HG03469 (cell line): ENCODE results near the gene SCN10A.

Source experiments
- ATAC-seq: cut with Tn5 transposase; IDR thresholded peaks from one replicate; pipeline ENCODE4 v1.9.1; 2021; ENCODE audit warnings: mild to moderate bottlenecking, moderate library complexity, moderate number of reproducible peaks; ENCODE audit not compliant: unreplicated experiment

Gene SCN10A

DNA sequence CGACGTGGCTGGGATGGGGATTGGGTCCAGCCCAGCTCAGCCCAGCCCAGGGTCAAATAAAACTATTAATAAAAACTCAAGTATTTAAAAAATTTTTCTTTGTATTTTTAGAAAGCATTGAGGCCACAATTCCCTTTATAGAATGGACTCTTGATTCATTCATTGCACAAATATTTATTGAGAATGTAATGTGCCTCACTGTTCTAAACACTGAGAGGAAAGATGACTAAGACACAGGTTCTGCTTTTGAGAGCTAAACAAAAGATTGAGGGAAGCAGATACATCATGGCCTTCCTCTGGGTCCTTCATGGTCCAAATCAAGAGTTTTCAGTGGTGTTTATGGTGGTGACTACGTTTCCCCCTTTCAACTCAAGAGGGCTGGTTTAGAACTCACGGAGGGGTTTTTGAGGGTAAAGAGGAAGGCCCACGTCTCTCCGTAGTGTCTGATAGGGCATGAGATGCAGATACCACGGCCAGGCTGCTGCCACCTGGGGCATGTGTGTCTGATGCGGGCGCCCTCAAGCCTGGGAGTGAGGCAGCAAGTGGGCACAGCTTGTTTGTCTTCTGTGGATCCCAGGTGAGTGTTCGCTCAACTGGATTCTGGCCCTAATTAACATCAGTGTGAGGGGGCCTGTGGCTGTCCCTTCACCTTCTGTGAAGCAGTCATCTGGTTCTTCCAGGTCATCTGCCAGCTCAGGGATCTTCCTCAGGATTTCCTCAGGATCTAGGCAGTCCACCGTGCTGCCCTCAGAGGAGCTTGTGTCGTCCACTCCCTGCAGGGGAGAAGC lies 93.0 kb downstream of the SCN10A start:
- ATAC-seq, result no peak

DNA sequence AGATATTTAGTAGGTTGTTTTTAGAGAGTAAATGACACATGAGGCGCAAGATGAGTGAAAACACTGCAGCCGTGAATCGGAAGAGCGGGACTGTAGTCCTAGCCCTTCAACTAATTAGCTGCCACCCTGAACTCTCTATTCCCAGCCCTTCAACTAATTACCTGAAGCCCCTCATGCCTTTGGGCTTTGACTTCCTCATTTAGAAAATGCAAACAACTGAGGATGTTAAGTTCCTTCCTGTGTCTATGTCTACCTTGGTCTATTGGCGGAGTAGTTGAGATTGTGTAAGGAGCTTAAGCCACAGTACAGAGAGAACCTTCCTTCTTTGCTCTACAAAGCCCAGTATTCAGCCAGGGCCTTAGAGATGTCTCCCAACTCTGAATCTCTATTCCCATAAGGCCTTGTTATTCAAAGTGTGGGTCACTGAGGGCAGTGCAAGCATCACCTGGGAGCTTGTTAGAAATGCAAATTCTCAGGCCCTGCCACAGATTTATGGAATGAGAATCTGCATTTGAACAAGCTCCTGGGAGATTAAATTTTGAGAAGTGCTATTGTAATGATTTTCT lies 94.7 kb downstream of the SCN10A start:
- ATAC-seq, result no peak

DNA sequence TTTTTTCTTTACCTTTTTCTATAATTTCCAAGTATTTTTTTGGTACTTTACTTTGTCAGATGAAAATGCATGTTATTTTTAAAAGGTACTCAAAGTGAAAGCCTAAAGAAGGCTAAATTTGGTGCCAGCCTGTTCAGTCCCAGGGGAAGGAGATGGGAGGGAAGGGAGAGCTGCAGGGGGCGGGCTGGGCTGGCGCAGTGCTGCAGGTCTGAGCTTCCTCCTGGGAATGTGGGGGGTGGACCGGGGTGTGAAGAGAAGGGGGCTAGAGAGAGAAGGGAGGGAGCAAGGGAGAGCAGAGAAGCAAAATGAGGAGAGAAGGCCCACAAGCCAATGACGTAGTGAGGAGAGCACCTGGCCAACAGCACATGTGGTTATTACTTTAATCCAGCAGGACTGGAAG lies 95.6 kb downstream of the SCN10A start:
- no peak for ATAC-seq

DNA sequence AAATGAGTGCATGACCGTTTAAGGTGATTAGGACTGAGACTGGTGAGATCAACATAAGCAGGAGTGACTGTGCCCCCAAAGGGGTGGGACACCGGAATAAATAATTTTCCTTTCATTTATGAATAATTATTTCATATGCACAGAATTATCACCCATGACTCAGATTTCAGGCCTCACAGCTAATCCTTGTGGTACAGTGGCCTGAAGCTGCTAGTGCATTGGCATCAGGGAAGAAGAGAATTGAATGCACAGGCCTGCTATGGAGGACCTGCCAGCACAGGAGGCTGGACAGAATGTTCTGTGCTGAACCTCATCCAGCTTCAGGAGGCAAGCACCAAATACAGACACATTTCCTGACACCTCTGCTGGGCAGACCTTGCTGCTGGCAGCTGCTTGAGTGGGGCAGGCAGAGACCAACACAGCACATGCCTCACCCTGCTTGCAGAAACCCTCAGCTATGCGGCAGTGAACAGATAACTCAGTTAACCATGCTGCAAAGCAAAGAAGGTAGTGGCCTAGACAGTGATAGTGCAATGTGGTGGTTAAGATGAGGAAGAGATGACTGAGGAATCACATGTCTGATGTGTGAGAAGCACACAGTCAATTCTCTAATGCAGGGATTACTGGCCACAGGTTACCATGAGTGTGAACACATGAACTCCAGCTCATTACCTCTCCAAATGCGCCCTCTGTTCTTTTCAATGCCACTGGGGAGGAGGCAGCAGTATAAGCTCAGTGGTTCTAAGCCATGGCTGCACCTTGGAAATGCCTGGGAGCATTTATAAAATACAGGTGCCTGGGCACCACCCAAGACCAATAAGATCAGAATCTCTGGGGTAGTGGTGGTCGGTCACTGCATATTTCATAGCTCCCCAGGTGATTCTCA lies 98.4 kb downstream of the SCN10A start:
- no peak for ATAC-seq

DNA sequence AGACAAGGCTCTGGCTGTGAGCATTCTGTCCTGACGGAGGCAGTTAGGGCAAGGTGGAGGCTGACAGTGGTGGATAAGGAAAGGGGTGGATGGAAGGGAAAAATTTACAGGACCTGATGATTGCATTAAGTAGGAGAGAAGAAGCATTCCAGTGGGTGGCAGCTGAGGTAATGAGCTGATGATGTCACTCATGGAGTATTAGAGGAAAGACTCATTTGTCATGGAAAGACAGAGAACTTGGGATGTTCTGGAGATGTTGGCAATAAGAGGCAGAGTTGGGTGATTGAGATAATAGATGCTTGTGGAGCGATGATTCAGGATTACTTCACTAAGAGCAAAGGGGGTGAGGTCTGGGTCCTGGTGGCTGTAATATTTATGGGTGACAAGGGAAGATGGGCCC lies 102.9 kb downstream of the SCN10A start:
- ATAC-seq, result no peak

DNA sequence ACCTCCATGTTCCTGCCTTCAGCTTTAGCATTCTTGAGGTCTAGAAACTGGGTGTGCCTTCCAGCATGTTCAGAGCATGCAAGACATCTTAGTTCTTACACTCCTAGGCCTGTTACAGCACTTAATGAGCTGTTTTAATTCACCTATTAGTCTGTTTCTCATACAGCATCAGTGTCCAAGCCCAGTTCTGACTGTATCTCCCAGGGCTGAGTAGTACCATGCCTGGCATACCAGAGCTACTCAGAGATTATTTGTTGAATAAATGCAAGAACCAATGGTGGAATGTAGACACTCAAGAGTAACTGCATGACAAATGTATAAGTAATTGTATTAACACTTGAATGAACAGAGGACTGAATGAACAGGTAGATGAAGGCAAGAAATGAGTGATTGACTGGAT lies 104.7 kb downstream of the SCN10A start:
- ATAC-seq, result no peak

DNA sequence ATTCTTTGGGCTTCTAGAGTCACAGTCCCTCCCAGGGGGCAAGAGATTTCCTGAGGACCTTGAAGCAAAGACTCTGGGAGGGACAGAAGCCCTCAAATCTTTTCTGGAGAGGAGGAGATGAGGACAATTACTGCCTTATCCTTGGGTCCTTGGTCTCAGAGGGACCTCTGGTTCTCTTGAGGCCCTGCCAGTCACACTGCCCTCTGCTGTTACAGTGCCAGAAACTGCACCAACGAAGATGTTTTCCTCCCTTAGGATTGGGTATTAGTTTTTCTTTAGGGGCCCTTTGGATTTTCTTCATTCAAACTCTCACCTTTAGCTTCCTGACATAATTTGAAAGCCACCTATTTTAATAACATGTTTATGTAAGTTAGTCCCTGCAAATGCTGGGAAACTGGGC lies 108.3 kb downstream of the SCN10A start:
- no peak for ATAC-seq

DNA sequence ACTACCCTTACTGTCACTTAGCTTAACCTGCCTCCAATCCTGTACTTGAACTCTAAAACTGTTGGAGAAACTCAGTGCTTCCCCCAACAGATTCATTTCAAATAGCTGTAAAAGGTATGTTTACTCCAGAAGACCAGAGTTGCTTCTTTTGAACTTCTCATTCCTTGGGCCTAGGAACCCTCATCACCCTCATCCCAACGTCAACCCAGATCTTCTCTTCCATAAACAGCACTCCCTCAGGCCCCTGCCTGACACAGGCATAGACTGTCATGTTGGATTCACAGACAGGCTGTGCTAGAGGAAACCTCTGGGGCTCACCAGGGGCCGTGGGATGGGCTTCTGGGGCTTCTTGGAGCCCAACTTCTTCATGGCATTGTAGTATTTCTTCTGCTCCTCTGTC lies 109.1 kb downstream of the SCN10A start:
- ATAC-seq, result no peak

DNA sequence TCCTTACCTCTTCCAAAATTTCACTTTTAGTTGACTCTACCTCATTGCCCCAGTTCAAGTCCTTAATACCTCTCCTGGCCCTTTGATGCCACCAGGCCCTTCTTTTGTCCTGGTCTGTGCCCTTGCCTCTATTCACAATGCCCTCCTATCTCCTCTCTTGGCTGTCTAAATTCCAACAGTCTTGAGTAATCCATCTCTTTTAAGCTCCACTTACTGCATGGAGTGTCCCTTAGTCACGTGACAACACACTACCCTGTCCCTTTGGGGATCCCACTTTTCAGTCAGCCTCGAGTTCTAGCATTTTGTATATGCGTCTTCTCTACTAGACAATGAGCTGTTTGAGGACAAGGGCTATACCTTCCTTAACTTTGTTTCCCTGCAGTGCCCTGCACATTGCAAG lies 113.8 kb downstream of the SCN10A start:
- no peak for ATAC-seq

DNA sequence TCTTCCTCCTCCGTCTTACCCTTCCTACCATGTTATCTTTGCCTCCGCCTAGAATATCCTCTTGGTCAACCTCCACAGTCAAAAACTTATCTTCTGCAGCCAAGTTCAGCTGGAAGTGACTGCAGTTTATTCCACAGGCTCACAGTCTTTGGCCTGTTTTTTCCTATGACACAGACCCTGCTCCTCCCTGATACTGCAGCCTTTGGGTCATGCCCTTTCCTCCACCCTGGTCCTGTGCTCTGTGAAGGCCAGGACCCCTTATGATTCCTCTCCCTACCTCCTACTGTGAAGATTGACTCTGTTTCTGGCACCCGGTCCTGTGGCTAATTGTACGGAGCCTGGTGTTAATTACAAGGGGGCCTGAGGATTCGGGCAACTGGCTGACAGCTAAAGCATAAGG lies 117.3 kb downstream of the SCN10A start:
- no peak for ATAC-seq

DNA sequence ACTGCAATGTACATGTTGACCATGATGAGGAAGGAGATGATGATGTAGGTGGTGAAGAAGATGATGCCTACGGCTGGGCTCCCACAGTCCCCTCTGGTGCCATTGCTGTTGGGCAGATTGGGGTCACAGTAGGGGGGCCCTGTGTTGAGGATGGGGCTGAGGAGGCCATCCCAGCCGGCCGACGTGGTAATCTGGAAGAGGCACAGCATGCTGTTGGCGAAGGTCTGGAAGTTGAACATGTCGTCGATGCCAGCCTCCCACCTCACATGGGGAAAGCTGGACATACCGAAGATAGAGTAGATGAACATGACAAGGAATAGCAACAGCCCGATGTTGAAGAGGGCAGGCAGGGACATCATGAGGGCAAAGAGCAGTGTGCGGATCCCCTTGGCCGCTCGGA lies 118.0 kb downstream of the SCN10A start:
- no peak for ATAC-seq

DNA sequence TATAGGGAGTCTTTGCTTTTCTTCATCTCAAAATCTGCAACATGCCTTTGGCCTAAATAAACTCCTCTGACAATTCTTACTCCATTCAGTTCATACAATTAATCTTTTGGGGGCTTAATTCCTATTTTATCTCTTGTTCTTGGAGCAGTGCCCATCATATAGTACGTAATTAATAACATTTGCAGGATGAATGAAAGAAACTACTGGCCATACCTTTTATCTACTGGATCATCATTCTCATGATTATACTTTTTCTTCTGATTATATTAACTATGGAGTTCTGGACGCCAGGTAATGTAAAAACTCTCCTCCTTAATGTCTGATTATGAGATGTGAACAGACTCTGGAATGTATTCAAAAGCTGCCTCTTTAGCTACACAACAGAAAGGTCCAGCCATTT lies 120.0 kb downstream of the SCN10A start:
- no peak for ATAC-seq

DNA sequence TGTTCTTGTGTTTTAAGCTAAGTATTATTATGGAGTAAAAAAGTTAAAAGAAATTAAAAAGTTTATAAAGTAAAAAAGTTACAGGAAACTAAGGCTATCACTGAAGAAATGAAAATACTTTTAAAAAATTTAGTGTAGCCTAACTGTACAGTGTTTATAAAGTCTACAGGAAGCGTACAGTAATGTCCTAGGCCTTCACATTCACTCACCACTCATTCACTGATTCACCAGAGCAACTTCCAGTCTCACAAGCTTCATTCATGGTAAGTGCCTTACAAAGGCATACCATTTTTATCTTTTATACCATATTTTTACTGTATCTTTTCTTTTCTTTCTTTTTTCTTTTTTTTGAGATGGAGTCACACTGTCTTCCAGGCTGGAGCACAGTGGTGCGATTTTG lies 125.8 kb downstream of the SCN10A start:
- no peak for ATAC-seq

DNA sequence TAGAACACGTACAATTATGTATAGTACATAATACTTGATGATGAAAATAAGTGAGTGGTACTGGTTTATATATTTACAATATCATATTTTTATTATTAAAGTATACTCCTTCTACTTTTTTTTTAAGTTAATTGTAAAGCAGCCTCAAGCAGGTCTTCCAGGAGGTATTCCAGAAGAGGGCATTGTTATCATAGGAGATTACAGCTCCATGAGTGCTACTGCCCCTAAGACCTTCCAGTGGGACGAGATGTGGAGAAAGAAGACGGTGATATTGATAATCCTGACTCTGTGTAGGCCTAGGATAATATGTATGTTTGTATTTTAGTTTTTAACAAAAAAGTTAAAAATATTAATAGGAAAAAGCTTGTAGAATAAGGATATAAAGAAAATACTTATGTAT lies 126.2 kb downstream of the SCN10A start:
- no peak for ATAC-seq

DNA sequence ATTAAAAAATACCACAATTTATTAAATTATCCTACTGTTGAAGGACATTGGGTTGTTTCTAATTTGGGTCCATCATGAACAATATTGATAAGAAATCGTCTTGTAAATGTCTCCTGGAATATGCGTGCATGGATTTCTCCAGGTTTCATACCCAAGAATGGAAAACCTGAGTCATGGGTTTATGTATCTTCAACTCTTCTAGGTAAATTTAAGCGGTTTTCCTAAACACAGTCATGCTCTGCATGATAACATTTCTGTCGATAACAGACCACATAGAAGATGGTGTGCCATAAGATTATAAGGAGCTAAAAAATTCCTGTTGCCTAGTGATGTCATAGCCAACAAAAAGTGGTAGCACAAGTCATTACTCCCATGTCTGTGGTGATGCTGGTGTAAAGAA lies 126.7 kb downstream of the SCN10A start:
- ATAC-seq, result no peak

DNA sequence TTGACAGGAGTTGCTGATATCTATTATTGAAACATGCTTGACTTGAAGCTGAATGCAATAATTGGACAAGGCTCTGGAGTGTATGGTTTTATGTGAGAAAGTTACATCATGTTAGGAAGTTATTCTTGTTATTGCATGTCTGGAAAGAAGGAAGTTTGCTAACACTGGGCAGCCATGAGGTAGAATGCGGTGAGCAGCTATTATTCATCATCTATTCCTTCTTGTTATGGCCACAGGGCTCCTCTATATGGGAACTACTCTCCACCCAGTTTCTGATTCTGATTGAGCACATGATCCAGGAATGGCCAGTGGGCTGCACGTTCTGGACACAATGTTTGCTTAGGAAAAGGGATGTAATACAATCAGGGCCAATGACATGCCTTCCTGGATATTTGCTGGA lies 128.7 kb downstream of the SCN10A start:
- ATAC-seq, result no peak

DNA sequence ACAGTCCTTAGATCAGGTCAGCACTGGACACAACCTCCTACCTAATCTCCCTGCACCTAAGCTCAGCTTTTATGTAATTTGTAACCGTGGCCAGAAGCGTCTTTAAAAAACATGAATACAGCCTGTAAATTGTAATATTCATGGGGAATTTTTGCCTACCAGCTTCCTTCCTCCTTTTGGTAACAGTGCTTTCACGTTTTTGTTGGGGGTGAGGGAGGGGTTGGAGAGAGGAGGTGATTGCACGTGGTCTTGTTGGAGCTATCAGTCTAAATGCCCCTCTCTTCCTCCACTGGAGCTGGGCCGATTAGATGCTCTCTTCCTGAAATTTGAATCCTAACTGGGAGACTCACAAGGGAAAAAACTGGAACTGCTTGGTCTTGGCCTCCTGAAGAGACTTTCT lies 131.5 kb downstream of the SCN10A start:
- ATAC-seq, result no peak

DNA sequence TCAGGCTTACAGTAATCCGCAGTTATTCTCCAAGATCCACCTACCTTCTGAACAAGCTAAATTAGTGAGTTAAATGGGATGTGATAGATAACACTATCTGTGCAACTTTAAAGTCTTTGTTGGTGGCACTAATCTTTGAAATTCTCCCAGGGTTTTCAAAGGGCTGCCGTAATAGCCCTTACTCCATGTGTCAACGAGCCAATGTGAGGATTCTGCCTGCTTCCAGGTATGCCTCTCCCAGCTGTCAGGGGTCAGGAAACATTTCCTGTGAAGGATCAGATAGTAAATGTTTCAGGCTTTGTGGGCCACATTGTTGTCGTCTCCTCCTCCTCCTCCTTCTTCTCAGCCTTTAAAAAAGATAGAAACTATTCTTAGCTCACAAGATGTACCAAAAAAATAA lies 146.3 kb downstream of the SCN10A start:
- ATAC-seq, result no peak

DNA sequence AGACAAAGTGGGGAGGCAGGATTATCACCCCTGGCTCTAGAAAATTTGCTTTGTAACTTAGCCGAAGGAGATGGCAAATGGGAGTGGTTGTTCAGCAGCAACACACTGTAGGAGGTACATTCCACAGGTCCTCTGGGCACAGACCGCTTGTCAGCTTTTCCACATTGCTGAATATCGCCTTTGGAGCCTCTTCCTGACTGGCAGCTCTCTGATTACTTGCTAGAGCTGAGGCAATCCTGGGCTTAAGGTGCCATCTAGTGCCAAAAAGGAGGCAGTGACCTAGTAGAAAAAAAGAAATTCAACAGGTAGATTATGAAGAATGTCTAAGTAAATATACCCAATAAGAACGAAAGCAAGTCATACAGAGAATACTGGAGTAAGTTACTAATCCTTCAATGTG lies 153.5 kb downstream of the SCN10A start:
- ATAC-seq, result no peak

DNA sequence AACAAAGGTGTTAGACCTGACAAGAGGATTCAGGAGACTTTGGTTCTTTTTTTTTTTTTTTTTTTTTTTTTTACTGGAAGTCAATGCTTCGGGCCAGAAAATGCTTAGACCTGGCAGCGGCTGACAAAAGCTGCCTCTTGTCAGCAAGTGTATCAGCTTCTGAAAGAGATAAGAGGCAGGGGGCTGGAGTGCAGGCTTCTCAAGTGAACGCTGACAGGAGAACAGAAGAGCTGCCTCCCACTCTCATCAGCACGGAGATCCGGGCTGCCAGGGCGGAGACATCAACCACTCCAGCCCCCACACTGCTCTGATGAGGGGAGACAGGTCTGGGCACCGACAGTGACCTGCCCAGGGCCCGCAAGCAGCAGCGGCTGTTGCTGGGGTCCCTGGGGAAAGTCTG lies 157.2 kb downstream of the SCN10A start:
- ATAC-seq, result no peak

DNA sequence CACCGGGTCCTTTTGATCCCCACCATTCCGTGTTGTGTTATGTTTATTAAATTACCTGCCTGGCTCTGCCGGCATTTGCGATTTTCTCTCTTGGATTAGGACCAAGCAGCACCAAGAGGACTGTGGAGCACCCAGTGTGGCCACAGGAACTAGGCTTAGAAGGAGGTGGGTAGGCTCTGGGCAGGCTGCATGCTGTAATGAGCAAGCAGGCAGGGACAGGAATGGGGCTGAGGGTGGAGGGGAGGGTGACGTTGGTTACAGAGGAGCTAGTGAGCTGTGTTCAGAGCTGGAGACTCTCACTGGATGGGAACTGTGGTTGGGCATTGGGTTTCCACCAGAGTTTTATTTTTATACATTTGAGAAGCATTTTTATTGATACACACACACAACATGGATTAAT lies 158.6 kb downstream of the SCN10A start:
- no peak for ATAC-seq

DNA sequence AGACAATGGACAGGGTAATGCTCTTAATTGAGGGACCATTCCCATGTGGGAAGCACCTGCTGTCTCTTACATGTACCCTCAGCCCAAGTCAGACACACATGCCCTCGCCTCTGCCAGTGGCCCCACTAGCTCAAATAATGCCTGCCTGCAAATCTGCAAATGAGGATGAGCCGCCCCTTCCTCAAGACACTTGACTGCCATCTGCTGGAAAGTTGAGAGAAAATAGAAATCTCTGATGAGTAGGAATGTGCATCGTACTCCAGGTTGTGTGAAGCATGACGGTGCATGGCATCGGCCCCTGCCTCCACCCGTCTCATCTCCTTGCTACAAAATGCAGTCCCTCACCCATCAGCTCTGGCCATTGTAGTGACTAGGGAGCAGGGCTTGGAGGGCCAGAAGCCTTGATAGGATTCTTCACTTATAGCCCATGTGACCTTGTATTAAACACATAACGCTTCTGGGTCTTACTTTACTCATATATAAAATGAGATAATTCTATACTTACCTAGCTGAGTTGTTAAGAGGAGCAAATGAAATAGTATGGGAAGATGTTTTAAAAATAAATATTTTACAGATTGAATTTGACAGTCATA lies 160.2 kb downstream of the SCN10A start:
- no peak for ATAC-seq
